GM12874 (cell line): ENCODE data around the gene SLC25A13.

Source experiments
- TF ChIP-seq, protein P1 (sequence below): IDR thresholded peaks from 2 replicates; pipeline ENCODE4 v1.5.1; 2011; ENCODE audit warnings: low read depth, mild to moderate bottlenecking, control low read depth, low read length, moderate library complexity; ENCODE audit not compliant: insufficient read depth

SLC25A13 gene

DNA sequence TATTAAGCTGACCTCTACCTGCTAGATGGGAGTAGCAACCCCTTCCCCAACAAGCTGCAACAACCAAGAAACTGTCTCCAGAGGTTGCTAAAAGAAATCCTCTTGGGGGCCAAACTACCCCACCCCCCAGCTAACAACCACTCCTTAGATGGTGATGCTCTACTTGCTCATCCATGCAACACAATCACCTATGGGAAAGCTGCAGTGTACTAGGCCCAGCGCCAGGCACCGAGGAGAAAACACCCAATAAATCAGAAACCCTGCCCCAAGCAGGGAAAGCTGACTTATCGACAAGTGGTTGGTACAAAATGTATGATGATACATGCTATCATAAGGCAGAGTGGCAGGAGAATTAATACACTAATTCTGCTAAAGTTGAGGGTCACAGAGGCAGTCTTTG is 17.3 kb downstream of the SLC25A13 start:
- TF ChIP-seq, protein P1, sequence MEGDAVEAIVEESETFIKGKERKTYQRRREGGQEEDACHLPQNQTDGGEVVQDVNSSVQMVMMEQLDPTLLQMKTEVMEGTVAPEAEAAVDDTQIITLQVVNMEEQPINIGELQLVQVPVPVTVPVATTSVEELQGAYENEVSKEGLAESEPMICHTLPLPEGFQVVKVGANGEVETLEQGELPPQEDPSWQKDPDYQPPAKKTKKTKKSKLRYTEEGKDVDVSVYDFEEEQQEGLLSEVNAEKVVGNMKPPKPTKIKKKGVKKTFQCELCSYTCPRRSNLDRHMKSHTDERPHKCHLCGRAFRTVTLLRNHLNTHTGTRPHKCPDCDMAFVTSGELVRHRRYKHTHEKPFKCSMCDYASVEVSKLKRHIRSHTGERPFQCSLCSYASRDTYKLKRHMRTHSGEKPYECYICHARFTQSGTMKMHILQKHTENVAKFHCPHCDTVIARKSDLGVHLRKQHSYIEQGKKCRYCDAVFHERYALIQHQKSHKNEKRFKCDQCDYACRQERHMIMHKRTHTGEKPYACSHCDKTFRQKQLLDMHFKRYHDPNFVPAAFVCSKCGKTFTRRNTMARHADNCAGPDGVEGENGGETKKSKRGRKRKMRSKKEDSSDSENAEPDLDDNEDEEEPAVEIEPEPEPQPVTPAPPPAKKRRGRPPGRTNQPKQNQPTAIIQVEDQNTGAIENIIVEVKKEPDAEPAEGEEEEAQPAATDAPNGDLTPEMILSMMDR = no peak

DNA sequence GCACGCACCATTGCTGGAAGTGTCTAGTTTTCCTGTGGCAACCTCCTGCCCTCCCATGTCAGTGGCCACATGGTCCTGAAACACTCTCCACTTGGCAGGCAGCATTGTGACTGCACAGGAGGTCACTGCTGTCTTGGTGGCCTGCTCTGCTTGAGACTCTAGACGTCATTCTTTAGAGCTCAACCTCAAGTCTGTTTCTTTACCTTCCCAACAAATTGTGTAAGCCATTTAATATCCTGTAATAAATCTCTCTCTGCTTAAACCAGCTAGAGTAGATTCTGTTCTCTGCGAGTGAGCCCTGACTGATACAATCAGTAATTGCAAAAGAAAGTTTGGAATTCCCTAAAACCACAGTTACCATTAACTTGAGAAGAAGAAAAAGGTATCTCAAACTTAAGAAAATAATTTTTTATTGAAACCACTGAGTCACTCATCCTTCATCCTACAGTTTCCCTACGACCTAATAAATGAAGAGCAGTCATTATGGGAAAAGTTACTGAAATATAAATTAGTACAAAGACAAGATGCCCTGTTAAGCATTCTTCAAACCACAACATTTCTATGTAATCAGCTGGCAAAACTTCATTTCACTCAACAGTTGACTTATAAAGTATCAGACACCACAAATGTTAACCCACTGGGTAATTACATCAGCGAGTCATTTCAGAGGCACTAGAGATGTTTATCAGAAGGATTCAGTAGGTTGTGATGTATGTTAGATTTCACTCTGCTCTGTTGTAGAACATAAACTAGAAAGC is 18.0 kb downstream of the SLC25A13 start:
- TF ChIP-seq, protein P1 = no peak

DNA sequence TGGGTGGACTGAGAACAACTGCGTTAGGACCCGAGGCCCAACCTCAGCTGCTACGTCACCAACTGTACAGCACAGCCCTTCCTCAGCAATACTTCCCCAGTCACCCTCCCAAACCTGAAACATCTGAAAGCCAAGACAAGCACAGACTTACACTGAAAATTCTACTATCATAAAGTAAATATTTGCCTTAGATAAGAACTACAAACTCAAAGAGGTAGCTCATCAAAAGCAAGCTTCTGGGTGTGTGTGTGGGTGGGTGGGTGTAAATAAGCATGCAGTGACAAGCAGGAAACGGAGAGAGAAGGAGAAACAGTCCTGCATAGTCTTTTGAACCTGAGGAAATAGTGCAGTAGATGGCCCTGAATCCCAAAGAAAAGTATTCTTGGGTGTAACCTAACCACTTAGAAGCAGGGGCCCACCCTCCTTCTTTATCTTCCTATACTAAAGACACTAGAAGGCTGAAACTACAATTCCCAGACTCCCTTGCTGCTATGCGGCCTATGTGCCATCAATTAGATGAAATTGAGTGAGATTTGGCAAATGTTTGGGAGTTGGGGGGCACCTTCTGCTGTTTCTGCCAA is 18.7 kb downstream of the SLC25A13 start:
- TF ChIP-seq, protein P1 = no peak

DNA sequence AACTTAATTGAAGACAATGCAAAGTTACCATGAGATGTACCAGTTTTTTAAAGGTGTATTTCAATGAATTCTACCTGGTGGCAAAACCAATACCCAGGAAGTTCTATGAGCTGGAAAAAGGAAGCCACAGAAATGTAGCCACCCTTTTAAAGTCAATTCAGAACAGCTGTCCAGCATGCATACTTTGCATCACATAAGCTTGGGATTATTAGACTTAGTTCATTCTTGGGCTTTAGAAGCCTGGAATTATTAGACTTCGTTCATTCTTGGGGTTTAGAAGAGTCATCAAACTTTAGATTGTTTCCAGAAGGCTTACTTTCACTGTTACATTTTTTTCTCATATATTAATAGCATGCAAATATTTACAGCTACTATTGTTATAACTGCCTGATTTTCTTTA is 20.9 kb downstream of the SLC25A13 start:
- TF ChIP-seq, protein P1 = no peak

DNA sequence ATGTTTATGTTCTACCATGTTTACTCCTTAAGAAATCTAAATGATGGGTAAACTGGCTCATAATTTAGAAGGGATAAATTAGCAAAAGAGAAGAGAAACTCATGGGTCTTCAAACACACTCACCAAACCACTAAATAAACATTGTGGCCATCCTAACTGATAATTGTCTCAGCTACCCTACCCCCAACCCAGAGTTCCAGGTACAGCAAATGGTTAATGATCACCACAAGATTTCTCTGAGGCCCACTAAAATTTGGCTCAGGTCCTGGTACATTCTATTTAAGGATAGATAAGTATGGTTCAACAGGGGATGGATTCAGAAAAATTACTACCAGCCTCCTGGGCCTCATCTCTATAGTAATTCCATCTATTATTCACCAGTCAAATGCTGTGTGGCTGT is 21.4 kb downstream of the SLC25A13 start:
- TF ChIP-seq, protein P1 = no peak

DNA sequence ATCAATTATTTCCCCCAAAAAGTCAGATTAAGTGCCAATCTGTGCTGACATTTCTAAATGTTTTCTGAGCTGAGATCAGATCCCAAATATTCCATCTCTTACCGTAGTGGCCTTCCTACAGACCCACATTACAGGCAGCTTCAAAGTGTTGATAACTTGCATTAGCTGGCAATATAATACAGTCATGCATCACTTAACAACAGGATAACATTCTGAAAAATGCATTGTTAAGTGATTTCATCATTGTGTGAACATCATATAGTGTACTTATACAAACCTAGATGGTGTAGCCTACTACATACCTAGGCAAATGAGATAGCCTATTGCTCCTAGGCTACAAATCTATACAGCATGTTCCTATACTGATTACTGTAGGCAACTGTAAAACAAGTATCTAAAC is 22.4 kb downstream of the SLC25A13 start:
- TF ChIP-seq, protein P1 = no peak

DNA sequence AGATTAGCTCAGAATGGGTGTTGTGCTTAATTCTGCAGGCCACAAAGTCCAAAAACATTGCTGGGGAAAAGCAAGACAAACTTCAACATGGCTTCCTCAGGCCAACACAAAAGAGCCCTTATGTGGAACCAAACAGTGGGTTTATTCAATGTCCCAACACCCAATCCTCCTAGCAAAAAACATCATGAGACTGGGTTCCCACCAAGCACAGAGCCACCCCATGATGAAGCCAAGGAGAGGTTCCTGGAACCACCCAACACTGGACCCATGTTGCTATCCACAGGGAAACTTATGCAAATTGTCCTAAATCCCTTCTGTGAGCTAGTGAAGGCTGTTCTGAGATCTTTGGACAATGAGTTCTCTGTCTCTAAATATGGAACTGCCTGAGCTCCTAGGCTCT is 24.0 kb downstream of the SLC25A13 start:
- TF ChIP-seq, protein P1 = no peak
